SH-SY5Y (cell line): ENCODE measurements around the gene CPN1.

ENCODE experiments used
- GATA2 ChIP-seq: IDR thresholded peaks from 2 replicates; pipeline ENCODE4 v1.6.1; 2011; ENCODE audit warnings: mild to moderate bottlenecking, low read depth, low read length
- GATA3 ChIP-seq: IDR thresholded peaks from 2 replicates; pipeline ENCODE4 v1.6.1; 2011; ENCODE audit warnings: low read depth, mild to moderate bottlenecking, low read length, moderate library complexity

DNA sequence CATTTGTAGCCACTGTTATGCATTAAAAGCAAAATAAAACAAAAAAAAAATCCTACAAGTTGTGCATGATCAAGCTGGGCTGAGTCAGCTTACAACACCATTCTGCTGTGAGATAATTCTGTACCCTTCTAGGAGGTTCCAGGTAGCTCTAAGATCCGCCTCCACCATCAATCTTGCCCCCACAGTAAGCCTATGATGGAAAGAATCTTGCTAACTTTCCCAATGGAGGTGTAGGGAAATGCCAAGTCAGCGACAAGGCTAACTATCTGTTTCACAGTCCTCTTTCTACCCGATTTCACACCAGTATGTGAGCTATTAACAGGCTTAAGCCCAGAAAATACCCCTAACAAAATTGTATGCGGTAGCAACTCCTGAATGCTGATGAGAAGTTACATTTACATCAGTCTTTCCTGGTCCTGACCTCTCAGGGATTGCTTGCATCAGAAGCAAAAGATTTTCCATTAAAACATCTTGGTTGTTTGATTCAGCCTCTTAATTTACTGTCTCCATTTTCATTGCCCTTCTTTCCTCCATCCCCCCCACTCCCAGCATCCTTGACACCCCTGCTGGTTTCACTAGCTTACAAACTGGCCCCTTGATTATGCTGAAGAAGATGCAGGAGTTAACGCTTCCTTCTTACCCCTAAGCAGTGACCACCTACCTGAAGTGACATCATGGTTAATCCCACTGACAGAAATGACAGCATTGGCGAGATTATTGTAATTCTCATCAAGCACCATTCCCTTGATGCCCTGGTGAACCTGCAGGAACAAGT lies 27.8 kb downstream of the CPN1 start:
- TF ChIP-seq GATA3 (no peak), GATA2 (no peak)
